Pulmonary artery endothelial cell (primary cell): ENCODE measurements around the gene SLX9. TPM values are rescaled to one million over a fixed set of nuclear protein-coding genes. Genes with fewer than 3 reads are reported as not detected.

ENCODE experiments used
- DNase-seq: peaks from one replicate; pipeline ENCODE4 v3.0.0-alpha.2; 2011; ENCODE audit warnings: low read depth, low spot score
- total RNA-seq: library from RNA; depleted of rRNA; stranded (reverse); fragments of >200 nt; gene quantifications from 2 replicates; pipeline ENCODE4 v1.2.3, GENCODE V29; 2014

Gene SLX9
- total RNA-seq, 1 donor from 2014 or later = 33.6 TPM

- DNase-seq = no peak
These were observed 10.5 kb upstream of the SLX9 start for GRCh38 chr21:44929242-44929798.

- no peak for DNase-seq
These were observed 9.9 kb upstream of the SLX9 start for GRCh38 chr21:44929799-44930542.

GRCh38 chr21:44930543-44930981 lies 9.3 kb upstream of the SLX9 start:
- DNase-seq = no peak

- DNase-seq = no peak
These were observed 8.7 kb upstream of the SLX9 start for GRCh38 chr21:44931137-44931500.

GRCh38 chr21:44931501-44932407 lies 8.1 kb upstream of the SLX9 start:
- no peak for DNase-seq

GRCh38 chr21:44932408-44933181 lies 7.2 kb upstream of the SLX9 start:
- no peak for DNase-seq

DNA sequence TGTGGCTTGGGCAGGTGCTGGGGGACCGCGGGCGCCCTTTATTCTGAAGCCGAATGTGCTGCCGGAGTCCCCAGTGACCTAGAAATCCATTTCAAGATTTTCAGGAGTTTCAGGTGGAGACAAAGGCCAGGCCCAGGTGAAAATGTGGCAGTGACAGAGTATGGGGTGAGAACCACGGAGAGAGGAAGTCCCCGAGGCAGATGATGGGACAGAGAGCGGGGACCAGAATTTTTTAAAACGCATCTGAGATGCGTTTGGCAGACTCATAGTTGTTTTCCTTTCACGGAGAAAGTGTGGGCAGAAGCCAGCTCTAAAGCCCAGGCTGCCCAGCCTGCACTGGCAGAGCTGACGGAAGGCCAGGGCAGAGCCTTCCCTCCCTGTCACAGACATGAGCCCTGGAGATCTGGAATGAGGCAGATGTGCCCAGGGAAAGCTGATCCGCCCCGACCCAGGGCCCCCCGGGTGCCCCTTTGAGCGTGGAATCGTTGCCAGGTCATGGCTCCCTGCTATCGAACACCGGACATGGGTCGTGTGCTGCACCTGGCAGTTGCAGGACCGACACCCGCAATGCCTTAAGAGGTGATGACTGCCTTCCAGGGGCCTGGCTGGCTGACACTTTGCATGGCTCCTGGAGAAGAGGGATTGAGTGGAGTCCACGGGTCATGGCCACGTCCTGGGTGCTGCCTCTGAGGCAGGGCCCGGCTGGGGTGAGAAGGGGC lies 6.5 kb upstream of the SLX9 start:
- no peak for DNase-seq

DNA sequence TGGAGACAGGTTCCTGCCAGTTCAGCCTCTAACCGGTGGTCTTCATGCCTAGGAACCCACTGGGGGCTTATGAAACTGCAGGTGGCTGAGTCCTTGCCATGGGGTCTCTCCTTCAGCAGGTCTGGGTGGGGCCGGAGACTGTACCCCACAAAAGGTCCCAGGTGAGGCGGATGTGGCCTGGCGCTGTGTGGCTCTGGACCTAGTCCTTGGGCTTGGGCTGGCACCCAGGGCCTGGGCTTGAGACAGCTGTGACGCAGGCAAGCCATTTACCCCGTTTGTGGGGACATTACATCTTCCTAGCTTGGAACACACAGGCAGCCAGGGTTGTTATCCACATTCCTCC lies 5.9 kb upstream of the SLX9 start:
- no peak for DNase-seq

- DNase-seq = no peak
These were observed 5.6 kb upstream of the SLX9 start for GRCh38 chr21:44934276-44934675.

GRCh38 chr21:44934797-44935532 lies 4.9 kb upstream of the SLX9 start:
- no peak for DNase-seq

GRCh38 chr21:44935533-44935927 lies 4.3 kb upstream of the SLX9 start:
- DNase-seq = no peak

DNA sequence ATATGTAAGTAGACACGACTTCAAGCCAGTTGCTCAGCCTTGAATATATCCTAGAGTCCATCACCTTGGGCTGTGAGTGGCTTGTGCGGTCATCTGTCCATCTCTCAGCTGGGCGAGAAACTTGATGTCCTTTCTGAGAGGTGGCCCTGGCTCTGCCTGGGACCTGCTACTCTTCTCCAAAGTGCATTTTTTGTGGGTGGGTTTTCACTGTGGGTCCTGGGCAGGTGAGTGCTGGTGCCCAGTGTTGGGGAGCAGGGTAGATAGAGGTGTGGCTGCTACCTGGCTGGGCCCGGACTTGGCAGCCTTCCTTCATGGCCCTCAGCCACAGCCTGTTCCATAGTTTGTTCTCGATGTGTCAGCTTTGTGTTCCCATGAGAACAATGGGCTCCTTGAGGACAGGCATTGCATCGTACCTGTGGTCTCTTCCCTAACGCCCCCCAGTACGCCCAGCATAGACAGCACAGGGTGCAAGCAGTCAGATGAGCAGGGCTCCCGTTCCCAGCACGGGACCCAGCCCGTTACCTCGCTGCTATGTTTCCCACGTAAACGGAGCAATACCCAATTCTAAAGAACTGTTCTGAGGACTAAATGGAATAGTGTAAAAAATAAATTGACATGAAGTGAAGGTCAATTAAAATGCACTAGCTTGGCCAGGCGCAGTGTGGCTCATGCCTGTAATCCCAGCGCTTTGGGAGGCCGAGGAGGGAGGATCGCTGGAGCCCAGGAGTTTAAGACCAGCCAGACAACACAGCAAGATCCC lies 877 bp upstream of the SLX9 start:
- no peak for DNase-seq

DNA sequence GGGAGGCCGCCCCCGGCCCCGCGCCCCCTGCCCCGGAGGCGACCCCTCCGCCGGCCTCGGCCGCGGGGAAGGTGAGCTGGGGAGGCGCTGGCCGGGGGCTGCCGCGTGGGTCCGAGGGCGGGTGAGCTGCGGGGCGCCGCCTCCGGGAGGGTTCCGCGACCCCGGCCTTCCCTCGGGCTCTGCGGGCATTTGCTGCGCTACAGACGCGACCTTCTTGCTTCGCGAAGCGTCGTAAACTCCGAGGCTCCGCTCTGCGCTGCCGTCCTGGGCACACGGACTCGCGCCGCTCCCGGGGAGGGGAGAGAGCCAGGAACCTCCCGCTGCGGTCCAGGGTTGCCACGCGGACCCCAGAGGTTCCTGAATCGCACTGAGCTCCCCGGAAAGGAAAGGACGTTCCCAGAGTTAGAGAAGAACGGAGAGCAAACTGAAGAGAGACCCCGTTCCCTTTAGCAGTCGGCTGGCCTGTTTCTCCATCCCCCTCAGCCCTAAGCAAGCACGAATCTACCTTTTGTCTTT lies 345 bp downstream of the SLX9 start:
- no peak for DNase-seq

GRCh38 chr21:44941567-44941966 lies 1.7 kb downstream of the SLX9 start:
- no peak for DNase-seq

GRCh38 chr21:44942566-44942965 lies 2.7 kb downstream of the SLX9 start:
- DNase-seq = no peak

- DNase-seq = no peak
These were observed 3.3 kb downstream of the SLX9 start for GRCh38 chr21:44943005-44943685.

DNA sequence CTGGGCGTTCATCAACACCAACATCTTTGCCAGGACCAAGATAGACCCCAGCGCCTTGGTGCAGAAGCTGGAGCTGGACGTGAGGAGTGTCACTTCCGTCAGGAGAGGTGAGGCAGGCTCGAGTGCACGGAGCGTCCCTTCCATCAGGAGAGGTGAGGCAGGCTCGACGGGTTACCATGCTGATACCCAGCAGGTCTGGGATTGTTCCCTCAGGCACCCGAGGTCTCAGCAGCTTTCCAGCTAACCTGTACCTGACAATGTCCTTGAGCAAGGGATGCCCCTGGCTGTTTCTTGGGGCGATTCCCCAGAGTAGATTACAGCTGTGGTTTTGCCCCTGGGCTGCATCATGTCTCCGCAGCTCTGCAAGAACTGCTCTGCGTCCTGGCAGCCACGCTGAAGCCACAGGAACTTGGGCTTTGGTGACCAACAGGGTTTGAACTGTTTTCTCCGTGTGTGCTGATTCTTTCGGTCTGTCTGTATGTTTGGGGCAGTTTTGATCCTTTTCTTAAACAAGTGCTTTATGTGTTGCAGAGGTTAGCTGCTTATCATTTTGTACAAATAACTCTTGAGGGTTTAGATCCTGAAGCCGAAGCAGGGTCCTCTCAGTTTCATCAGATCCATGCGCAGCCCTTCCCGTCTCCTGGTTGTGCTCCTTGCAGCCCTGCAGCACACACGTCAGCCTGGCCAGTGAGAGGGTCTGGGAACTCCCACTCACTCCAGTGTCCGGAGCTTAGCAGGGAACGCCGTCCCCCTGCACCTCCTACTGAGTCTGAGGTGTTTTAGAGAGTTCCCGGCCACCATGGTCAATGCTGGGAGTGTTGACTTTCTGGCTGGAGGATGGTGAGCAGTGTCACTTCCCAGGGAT lies 4.1 kb downstream of the SLX9 start:
- DNase-seq = no peak

GRCh38 chr21:44944596-44944995 lies 4.8 kb downstream of the SLX9 start:
- DNase-seq = no peak
